PC-9 (cell line): ENCODE data around the gene PLCD3.

Experiments used
- CTCF ChIP-seq: fragments of 200-600 bp; sonication (generic); conservative IDR thresholded peaks from 2 replicates; pipeline ENCODE4 v1.6.1; 2017; ENCODE audit warnings: mixed run types, antibody characterized with exemption, mild to moderate bottlenecking, moderate library complexity
- EZH2 ChIP-seq: fragments of 200-600 bp; sonication (generic); IDR thresholded peaks from 2 replicates; pipeline ENCODE4 v1.8.0; 2017; ENCODE audit warnings: antibody characterized with exemption, low read depth

GRCh38 chr17:45128989-45129388, 3.3 kb downstream of the PLCD3 start:
- TF ChIP-seq EZH2 (no peak), CTCF (no peak)
